ENCODE results near the gene VSTM4.

DNA sequence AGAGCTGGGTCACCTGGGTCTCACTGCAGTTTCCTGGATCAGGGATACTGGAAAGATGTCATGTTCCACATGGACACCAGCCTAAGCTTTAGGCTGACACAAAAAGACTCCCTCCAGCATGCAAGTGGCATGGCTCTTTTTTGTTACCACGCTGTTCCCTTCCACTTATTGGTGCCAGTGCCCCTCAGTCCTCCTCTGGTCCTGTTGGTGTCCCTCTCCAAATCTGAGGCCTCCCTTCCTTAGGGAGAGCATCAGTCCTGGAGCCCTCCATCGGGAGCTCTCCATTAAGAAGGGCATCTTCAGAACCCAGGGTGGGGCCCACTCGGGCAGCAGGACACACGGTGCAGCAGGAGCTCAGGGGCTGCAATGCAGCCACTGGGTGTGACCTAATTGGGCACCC, 99.6 kb downstream of the VSTM4 start:
- no peak for TF ChIP-seq FOXJ3 (CRISPR knock-in tag; IDR thresholded peaks at IDR 0.05; ENCODE audit: borderline replicate concordance)
- TF ChIP-seq, protein P1, sequence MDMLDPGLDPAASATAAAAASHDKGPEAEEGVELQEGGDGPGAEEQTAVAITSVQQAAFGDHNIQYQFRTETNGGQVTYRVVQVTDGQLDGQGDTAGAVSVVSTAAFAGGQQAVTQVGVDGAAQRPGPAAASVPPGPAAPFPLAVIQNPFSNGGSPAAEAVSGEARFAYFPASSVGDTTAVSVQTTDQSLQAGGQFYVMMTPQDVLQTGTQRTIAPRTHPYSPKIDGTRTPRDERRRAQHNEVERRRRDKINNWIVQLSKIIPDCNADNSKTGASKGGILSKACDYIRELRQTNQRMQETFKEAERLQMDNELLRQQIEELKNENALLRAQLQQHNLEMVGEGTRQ (CRISPR knock-in tag; IDR thresholded peaks at IDR 0.05) = no peak
- TF ChIP-seq ETV6 (CRISPR knock-in tag; IDR thresholded peaks at IDR 0.05) = no peak
- TF ChIP-seq CTCF (IDR thresholded peaks at IDR 0.05) = no peak

Measured in WTC11 (cell line).